K562 (cell line): ENCODE results near the gene RAB5A. TPM values are rescaled to one million over a fixed set of nuclear protein-coding genes. Genes with fewer than 3 reads are reported as not detected.

Experiments used
- ARHGAP35 ChIP-seq: fragments of 450-650 bp; IDR thresholded peaks from 2 replicates; pipeline ENCODE4 v1.6.1; 2018; ENCODE audit not compliant: partially characterized antibody
- CLOCK ChIP-seq: fragments of 250-450 bp; sonication (Bioruptor Pico); IDR thresholded peaks from 2 replicates; pipeline ENCODE4 v1.4.0; 2020; ENCODE audit warnings: mild to moderate bottlenecking, moderate library complexity, borderline replicate concordance
- E2F8 ChIP-seq: fragments of 450-650 bp; IDR thresholded peaks from 2 replicates; pipeline ENCODE4 v1.7.1; 2018; ENCODE audit warnings: mild to moderate bottlenecking, low read depth; ENCODE audit not compliant: partially characterized antibody
- FUS ChIP-seq: fragments of 200-400 bp; formaldehyde crosslinking; optimal IDR thresholded peaks from 2 replicates; pipeline ENCODE3; 2017; ENCODE audit warnings: low read depth, low read length
- GATA2 ChIP-seq: sonication (generic); formaldehyde crosslinking; IDR thresholded peaks from 2 replicates; pipeline ENCODE4 v1.4.0; 2020; ENCODE audit warnings: mild to moderate bottlenecking, missing genetic modification reagents
- HNRNPUL1 ChIP-seq: fragments of 200-400 bp; formaldehyde crosslinking; IDR thresholded peaks from 2 replicates; pipeline ENCODE4 v1.6.1; 2017; ENCODE audit warnings: low read length
- LARP7 ChIP-seq: fragments of 450-650 bp; IDR thresholded peaks from 2 replicates; pipeline ENCODE4 v1.6.1; 2016
- NCOA1 ChIP-seq: fragments of 450-650 bp; IDR thresholded peaks from 2 replicates; pipeline ENCODE4 v1.6.1; 2016; ENCODE audit warnings: low read depth
- NR1H2 ChIP-seq: sonication (generic); formaldehyde crosslinking; IDR thresholded peaks from 2 replicates; pipeline ENCODE4 v1.4.0; 2020; ENCODE audit warnings: mild to moderate bottlenecking, missing genetic modification reagents
- NR2C1 ChIP-seq, 2 experiments: fragments of 450-650 bp; IDR thresholded peaks; 2 replicates each; pipeline ENCODE4 v1.6.1; 2017; ENCODE audit warnings: mild to moderate bottlenecking in 2 of 2, antibody characterized with exemption in 1 of 2, inconsistent platforms in 1 of 2, missing compliant biosample characterization in 1 of 2, missing genetic modification characterization in 1 of 2
- POLR2H ChIP-seq: IDR thresholded peaks from 2 replicates; pipeline ENCODE4 v1.6.1; 2016; ENCODE audit warnings: missing genetic modification characterization, low read depth, mild to moderate bottlenecking, control low read depth, missing compliant biosample characterization, moderate library complexity
- RAD51 ChIP-seq: fragments of 450-650 bp; IDR thresholded peaks from 2 replicates; pipeline ENCODE4 v1.7.1; 2016; ENCODE audit warnings: low read depth, mild to moderate bottlenecking, borderline replicate concordance
- TRIM28 ChIP-seq: fragments of 450-650 bp; IDR thresholded peaks from 2 replicates; pipeline ENCODE4 v1.6.1; 2017
- ZHX1 ChIP-seq: fragments of 150-350 bp; conservative IDR thresholded peaks from 2 replicates; pipeline ENCODE4 v1.6.1; 2014; ENCODE audit warnings: low read length
- ZNF347 ChIP-seq: fragments of 450-650 bp; formaldehyde crosslinking; IDR thresholded peaks from 2 replicates; pipeline ENCODE4 v1.4.0; 2020; ENCODE audit warnings: low read depth, mild to moderate bottlenecking, moderate library complexity
- ZNF431 ChIP-seq: sonication (generic); formaldehyde crosslinking; IDR thresholded peaks from 2 replicates; pipeline ENCODE4 v1.8.0; 2022; ENCODE audit warnings: mild to moderate bottlenecking, missing genetic modification reagents
- polyA plus RNA-seq, 8 experiments: library from polyadenylated mRNA; depleted of rRNA in 4 of 8; stranded (reverse) in 5 of 8; unstranded in 3 of 8; fragments of >200 nt; fragmentation: Nextera tagmentation in 2 of 8; fragmentation: Illumina TruSeq in 1 of 8; extraction: Ambion mirVana in 2 of 8; extraction: Trizol in 1 of 8; gene quantifications; 2 replicates each; pipeline versions ENCODE4 v1.2.1 to v1.2.3, GENCODE V29; 2011 to 2014; ENCODE audit warnings: inconsistent platforms in 1 of 8, missing spikeins in 1 of 8
- total RNA-seq, 7 experiments: library from RNA; depleted of rRNA in 6 of 7; stranded (reverse); fragments of >200 nt in 6 of 7; fragmentation: Illumina TruSeq in 2 of 7; extraction: Trizol in 2 of 7; gene quantifications; 2 replicates each; pipeline versions ENCODE4 v1.2.1 to v1.2.3, GENCODE V29; 2011 to 2021; ENCODE audit warnings: low replicate concordance in 1 of 7
- TF ChIP-seq, protein P1 (sequence below): fragments of 250-450 bp; sonication (Bioruptor Pico); IDR thresholded peaks from 2 replicates; pipeline ENCODE4 v1.5.0; 2020; ENCODE audit warnings: mild to moderate bottlenecking, borderline replicate concordance

The RAB5A gene
- total and polyA plus RNA-seq, 9 of the 15 experiments (the other 6 are each of a cell fraction or from before 2014, with no cell fraction given): 28.3 to 64.2 (median 49.0) TPM

DNA sequence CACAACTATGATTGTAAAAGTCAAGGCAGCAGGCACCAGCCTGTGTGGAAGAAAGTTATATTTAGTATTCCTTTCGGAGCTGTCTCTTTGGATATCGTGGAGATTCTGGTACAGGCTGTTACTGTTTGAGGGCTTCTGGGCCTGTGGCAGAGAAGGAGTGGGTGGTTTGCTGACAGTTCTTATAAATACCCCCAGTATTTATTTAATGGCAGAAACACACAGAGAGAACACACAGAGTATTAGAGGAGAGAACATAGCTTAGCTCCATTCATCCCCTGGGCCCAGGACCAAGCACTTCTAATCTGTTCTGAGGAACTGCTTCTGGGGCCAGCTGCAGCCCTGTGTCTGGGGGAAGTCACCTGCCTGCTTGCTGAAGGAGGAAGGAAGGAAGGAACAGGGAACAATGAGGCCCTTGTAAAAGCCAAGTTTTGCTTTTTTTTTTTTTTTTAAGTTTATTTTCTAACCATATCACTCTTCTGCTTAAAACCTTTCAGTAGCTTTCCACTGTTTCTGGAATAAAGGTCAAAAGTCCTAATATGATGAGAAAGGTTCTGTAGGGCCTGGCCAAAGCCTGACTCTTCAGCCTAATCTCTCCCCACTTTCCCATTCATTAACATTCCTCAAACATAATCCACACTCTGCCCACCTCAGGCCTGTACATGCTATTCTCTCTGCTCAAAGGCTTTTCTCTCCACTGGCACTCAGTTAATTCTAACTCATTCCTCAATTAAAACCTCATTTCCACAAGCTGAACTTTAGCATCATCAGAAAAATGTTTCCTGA lies 76.9 kb downstream of the RAB5A start (continued):
- TF ChIP-seq FUS (no peak), TRIM28 (no peak), NR1H2 (CRISPR knock-in tag) (no peak), NR2C1 (IDR thresholded peaks at IDR 0.05) (no peak), NR2C1 (tag; IDR thresholded peaks at IDR 0.05) (0 out of 2 replicates have a peak, but pooled peaks have one; percentile 8), GATA2 (CRISPR knock-in tag) (no peak), POLR2H (tag) (no peak), HNRNPUL1 (no peak), ZHX1 (no peak), ZNF347 (no peak), E2F8 (no peak), ZNF431 (CRISPR knock-in tag) (no peak), CLOCK (CRISPR knock-in tag) (no peak), ARHGAP35 (no peak), NCOA1 (no peak), RAD51 (no peak), LARP7 (0 out of 2 replicates have a peak, but pooled peaks have one; percentile 10)
- TF ChIP-seq, protein P1, sequence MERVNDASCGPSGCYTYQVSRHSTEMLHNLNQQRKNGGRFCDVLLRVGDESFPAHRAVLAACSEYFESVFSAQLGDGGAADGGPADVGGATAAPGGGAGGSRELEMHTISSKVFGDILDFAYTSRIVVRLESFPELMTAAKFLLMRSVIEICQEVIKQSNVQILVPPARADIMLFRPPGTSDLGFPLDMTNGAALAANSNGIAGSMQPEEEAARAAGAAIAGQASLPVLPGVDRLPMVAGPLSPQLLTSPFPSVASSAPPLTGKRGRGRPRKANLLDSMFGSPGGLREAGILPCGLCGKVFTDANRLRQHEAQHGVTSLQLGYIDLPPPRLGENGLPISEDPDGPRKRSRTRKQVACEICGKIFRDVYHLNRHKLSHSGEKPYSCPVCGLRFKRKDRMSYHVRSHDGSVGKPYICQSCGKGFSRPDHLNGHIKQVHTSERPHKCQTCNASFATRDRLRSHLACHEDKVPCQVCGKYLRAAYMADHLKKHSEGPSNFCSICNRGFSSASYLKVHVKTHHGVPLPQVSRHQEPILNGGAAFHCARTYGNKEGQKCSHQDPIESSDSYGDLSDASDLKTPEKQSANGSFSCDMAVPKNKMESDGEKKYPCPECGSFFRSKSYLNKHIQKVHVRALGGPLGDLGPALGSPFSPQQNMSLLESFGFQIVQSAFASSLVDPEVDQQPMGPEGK (CRISPR knock-in tag): no peak
